ENCODE results near the gene SRP54. TPM values are rescaled to one million over a fixed set of nuclear protein-coding genes. Genes with fewer than 3 reads are reported as not detected.

SRP54 gene
- total and polyA plus RNA-seq, 2 donors (not counting 3 experiments of a cell fraction or from before 2014, with no cell fraction given): 32.8 to 63.7 TPM

- H3K4me1 ChIP-seq (ENCODE audit: control insufficient read depth, extremely low read depth, insufficient read depth, low read length): peaks cover 18% of the 10 kb centered on the region
- no peaks in the 10 kb centered on the region for H4K20me1 ChIP-seq (replicated peaks; ENCODE audit: control insufficient read depth, extremely low read depth, insufficient read depth, low read length)
- no peaks in the 10 kb centered on the region for H3K9me1 ChIP-seq (replicated peaks; ENCODE audit: control insufficient read depth, extremely low read depth, insufficient read depth, low read length)
- H3K27me3 ChIP-seq (ENCODE audit: control insufficient read depth in 2 of 2, insufficient read depth in 2 of 2, low read length in 2 of 2): no peaks in the 10 kb centered on the region
- H3K9ac ChIP-seq (replicated peaks; ENCODE audit: extremely low read depth, insufficient read depth, low read length): no peak overlapping the region
- ChIA-PET POLR2A (interaction anchor here (0.5 to 0.7 kb wide), 2 partner anchors 52 to 351 kb away, joined by 3 to 5 read pairs; no protein-coding TSS in a partner anchor), CTCF (interaction anchor here (1.0 kb wide), 1 partner anchor 11 kb away, joined by 3 read pairs; no protein-coding TSS in a partner anchor)
- no TSS peak for BruUV-seq (replicated peaks)
- H3K79me2 ChIP-seq (ENCODE audit: control insufficient read depth, insufficient read depth, low read length): peaks cover 11% of the 10 kb centered on the region
- H3K4me2 ChIP-seq (ENCODE audit: insufficient read depth, low read length): no peak overlapping the region
- no peaks in the 10 kb centered on the region for H3K36me3 ChIP-seq (ENCODE audit: control insufficient read depth in 2 of 2, extremely low read depth in 1 of 2, insufficient read depth in 2 of 2, low read length in 2 of 2)
- peak; percentile 54 for DNase-seq (ENCODE audit: low read depth, low spot score)
- TF ChIP-seq CTCF (IDR thresholded peaks at IDR 0.05; ENCODE audit: extremely low read depth in 1 of 2, insufficient read depth in 1 of 2, low read depth in 1 of 2, low read length in 2 of 2): no peak
- TF ChIP-seq FOS (IDR thresholded peaks at IDR 0.05; ENCODE audit: borderline replicate concordance, insufficient read depth, low read length): peak; percentile 11
- TF ChIP-seq JUN (IDR thresholded peaks at IDR 0.05; ENCODE audit: borderline replicate concordance, insufficient read depth, insufficient read length, low read depth): peak; percentile 12
- TF ChIP-seq POLR2AphosphoS5 (IDR thresholded peaks at IDR 0.05; ENCODE audit: insufficient read depth, low read depth, low read length): no peak
- no peak for TF ChIP-seq POLR2A (IDR thresholded peaks at IDR 0.05; ENCODE audit: low read depth, low read length)
- H3K4me3 ChIP-seq (replicated peaks in 1 of 3; ENCODE audit: insufficient read depth in 1 of 3, low read depth in 1 of 3, low read length in 3 of 3): no peak overlapping the region
- dilution Hi-C loops (cut with MboI; ENCODE audit: extremely low pct_ligation_motif_present, low sequenced_read_pairs) (no loop called here), intact Hi-C loops (cut with micrococcal nuclease) (no loop called here)
- peak overlapping the region; percentile 21 for H3K27ac ChIP-seq (ENCODE audit: insufficient read depth, low read depth, low read length)
- no peak overlapping the region for H2AFZ ChIP-seq (ENCODE audit: low read depth, low read length)
- no peaks in the 10 kb centered on the region for H3K9me3 ChIP-seq (replicated peaks; ENCODE audit: control insufficient read depth, insufficient read depth, low read length)
- FAIRE-seq: no peak
Observed at GRCh38 chr14:35050652-35051051, 67.9 kb downstream of the SRP54 start.

DNA sequence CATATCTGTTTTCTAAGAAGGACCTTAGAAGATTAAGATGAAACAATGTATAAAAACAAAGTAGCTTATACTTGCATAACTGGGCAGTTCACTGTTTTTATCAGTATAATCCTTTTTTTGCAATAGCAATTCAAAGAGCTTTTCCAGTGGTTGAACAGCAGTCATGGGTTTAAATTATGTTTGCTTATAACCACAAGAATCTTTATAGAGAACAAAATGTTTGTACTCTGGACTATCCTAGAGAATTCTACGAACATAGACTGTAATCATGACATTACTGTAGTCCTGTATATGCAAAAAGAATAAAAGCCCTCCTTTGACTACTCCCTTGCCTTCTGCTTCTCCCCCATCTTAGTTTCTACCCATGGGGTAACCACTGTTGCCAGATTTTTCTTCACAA, 69.0 kb downstream of the SRP54 start:
- ChIA-PET CTCF (interaction anchor here (1.1 kb wide), 1 partner anchor 12 kb away, joined by 3 read pairs; no protein-coding TSS in a partner anchor), POLR2A (no interaction called here)
- Histone ChIP-seq H4K20me1 (replicated peaks; ENCODE audit: control insufficient read depth, extremely low read depth, insufficient read depth, low read length) (no peaks in the 10 kb centered on the region), H3K79me2 (ENCODE audit: control insufficient read depth, insufficient read depth, low read length) (peaks cover 11% of the 10 kb centered on the region), H3K4me3 (replicated peaks in 1 of 3; ENCODE audit: insufficient read depth in 1 of 3, low read depth in 1 of 3, low read length in 3 of 3) (no peak overlapping the region), H3K9me1 (replicated peaks; ENCODE audit: control insufficient read depth, extremely low read depth, insufficient read depth, low read length) (no peaks in the 10 kb centered on the region), H3K4me1 (ENCODE audit: control insufficient read depth, extremely low read depth, insufficient read depth, low read length) (peaks cover 18% of the 10 kb centered on the region), H3K9ac (replicated peaks; ENCODE audit: extremely low read depth, insufficient read depth, low read length) (no peak overlapping the region), H3K36me3 (ENCODE audit: control insufficient read depth in 2 of 2, extremely low read depth in 1 of 2, insufficient read depth in 2 of 2, low read length in 2 of 2) (no peaks in the 10 kb centered on the region), H3K4me2 (ENCODE audit: insufficient read depth, low read length) (no peak overlapping the region), H3K27ac (ENCODE audit: insufficient read depth, low read depth, low read length) (no peak overlapping the region), H2AFZ (ENCODE audit: low read depth, low read length) (no peak overlapping the region), H3K27me3 (ENCODE audit: control insufficient read depth in 2 of 2, insufficient read depth in 2 of 2, low read length in 2 of 2) (no peaks in the 10 kb centered on the region), H3K9me3 (replicated peaks; ENCODE audit: control insufficient read depth, insufficient read depth, low read length) (no peaks in the 10 kb centered on the region)
- no TSS peak for BruUV-seq (replicated peaks)
- dilution Hi-C loops (cut with MboI; ENCODE audit: extremely low pct_ligation_motif_present, low sequenced_read_pairs) (no loop called here), intact Hi-C loops (cut with micrococcal nuclease) (no loop called here)
- FAIRE-seq (no peak), DNase-seq (ENCODE audit: low read depth, low spot score) (no peak)
- no peak for TF ChIP-seq POLR2A (IDR thresholded peaks at IDR 0.05; ENCODE audit: low read depth, low read length)
- TF ChIP-seq FOS (IDR thresholded peaks at IDR 0.05; ENCODE audit: borderline replicate concordance, insufficient read depth, low read length): no peak
- TF ChIP-seq EZH2 (IDR thresholded peaks at IDR 0.05; ENCODE audit: borderline replicate concordance, low read depth, low read length, severe bottlenecking): no peak
- no peak for TF ChIP-seq GATA2 (IDR thresholded peaks at IDR 0.05; ENCODE audit: insufficient read depth, insufficient read length, low read depth, low read length)
- TF ChIP-seq CTCF (IDR thresholded peaks at IDR 0.05; ENCODE audit: extremely low read depth in 1 of 2, insufficient read depth in 1 of 2, low read depth in 1 of 2, low read length in 2 of 2): no peak
- TF ChIP-seq MAX (IDR thresholded peaks at IDR 0.05; ENCODE audit: insufficient read depth, insufficient read length): no peak
- no peak for TF ChIP-seq MYC (IDR thresholded peaks at IDR 0.05; ENCODE audit: low read depth, low read length)
- no peak for TF ChIP-seq POLR2AphosphoS5 (IDR thresholded peaks at IDR 0.05; ENCODE audit: insufficient read depth, low read depth, low read length)
- TF ChIP-seq JUN (IDR thresholded peaks at IDR 0.05; ENCODE audit: borderline replicate concordance, insufficient read depth, insufficient read length, low read depth): no peak
